Heart left ventricle (tissue), 16 donors: Measurements from ENCODE around the gene SUCO. TPM values are rescaled to one million over a fixed set of nuclear protein-coding genes. Genes with fewer than 3 reads are reported as not detected.
"Not testable (repeated sequence)": the region's sequence is repeated elsewhere in the genome, so short reads cannot be mapped to it uniquely, and the experiment has no call there.

Source experiments
- ATAC-seq, 4 donors: fragments of 200-7000 bp; cut with Tn5 transposase; one replicate each; pipeline ENCODE4 v1.9.1; 2020 to 2022; ENCODE audit warnings: moderate library complexity in 4 of 4, mild to moderate bottlenecking in 3 of 4, moderate number of reproducible peaks in 1 of 4
- DNase-seq, 5 donors: peaks; one replicate each; pipeline ENCODE4 v3.0.0-alpha.2; 2020
- H3K27ac ChIP-seq, 12 donors: fragments of 200-600 bp; sonication (generic) in 4 of 12; one replicate each; pipeline versions ENCODE4 v1.5.0 to v1.8.0; 2016 to 2022; ENCODE audit warnings: mild to moderate bottlenecking in 2 of 12
- H3K27me3 ChIP-seq, 9 donors: fragments of 200-600 bp; sonication (generic) in 2 of 9; one replicate each; pipeline versions ENCODE4 v1.5.1 to v1.8.0; 2016 to 2022; ENCODE audit warnings: mild to moderate bottlenecking in 3 of 9
- H3K36me3 ChIP-seq, 9 donors: fragments of 200-600 bp; sonication (generic) in 2 of 9; one replicate each; pipeline versions ENCODE4 v1.5.0 to v1.8.0; 2018 to 2022; ENCODE audit warnings: mild to moderate bottlenecking in 2 of 9
- H3K4me1 ChIP-seq, 12 donors: fragments of 200-600 bp; sonication (generic) in 4 of 12; one replicate each; pipeline versions ENCODE4 v1.5.0 to v1.8.0; 2016 to 2022; ENCODE audit warnings: mild to moderate bottlenecking in 3 of 12
- H3K4me3 ChIP-seq, 12 donors: fragments of 200-600 bp; sonication (generic) in 4 of 12; one replicate each; pipeline versions ENCODE4 v1.5.0 to v1.8.0; 2017 to 2022; ENCODE audit warnings: mild to moderate bottlenecking in 9 of 12, moderate library complexity in 4 of 12
- H3K9me3 ChIP-seq, 12 donors: fragments of 200-600 bp; sonication (generic) in 4 of 12; one replicate each; pipeline versions ENCODE4 v1.5.0 to v1.8.0; 2016 to 2022; ENCODE audit warnings: mild to moderate bottlenecking in 1 of 12
- POLR2A ChIP-seq, 2 donors: fragments of 450-650 bp; IDR thresholded peaks; one replicate each; pipeline ENCODE4 v1.6.1; 2017; ENCODE audit warnings: antibody characterized with exemption in 2 of 2, mild to moderate bottlenecking in 2 of 2, moderate library complexity in 2 of 2
- WGBS, 4 donors: extraction: QIAGEN DNeasy Blood & Tissue Kit in 2 of 4; methylation state at CpG; one replicate each; pipeline versions ENCODE4 v1.1.5 to v1.1.7; 2013 to 2018; 5-methylcytosine and 5-hydroxymethylcytosine counted together
- intact Hi-C, 10 donors: fragments of 100-400 bp; cut with DNase I; formaldehyde crosslinking; loops; one replicate each; pipeline versions ENCODE4 v1.11.1 to v1.14.2; 2022
- polyA plus RNA-seq, 2 donors: library from polyadenylated mRNA; stranded (reverse); fragments of 200-250 nt; gene quantifications; one replicate each; pipeline ENCODE4 v1.2.3, GENCODE V29; 2013
- total RNA-seq, 9 donors: library from RNA; depleted of rRNA in 2 of 9; stranded (reverse); fragments of >200 nt in 2 of 9; fragmentation: NEBNext Ultra II Directional in 3 of 9; extraction: Animal tissue kit (Norgen Biotek cat#: 25700) in 3 of 9; gene quantifications; one replicate each; pipeline versions ENCODE4 v1.1.0 to v1.2.4, GENCODE V29; 2016 to 2023
- TF ChIP-seq, protein P1 (sequence below), 12 donors: fragments of 200-600 bp; sonication (generic) in 4 of 12; IDR thresholded peaks; one replicate each; pipeline versions ENCODE4 v1.5.0 to v1.8.0; 2018 to 2022; ENCODE audit warnings: antibody characterized with exemption in 12 of 12, mild to moderate bottlenecking in 5 of 12
- donor health status: ischemic (EF 13 %, LVEDD 7.1; RV severe dilation, severe dysfunction).
- donor health status: healthy with polysubstance abuse.
- donor health status: DM: no; HTN: yes; CAD: no.
- donor health status: DM: no; HTN: no; CAD: no.
- donor health status: ischemic (EF 25% LVEDD 6.9; RV normal size, moderate dysfunction).
- donor health status: ischemic (EF 25% LVEDD 5.7; RV mildly dilated, moderate dysfunction).
- donor health status: healthy.
- donor health status: DM: yes; HTN: yes; CAD: no.
- donor health status: ischemic (EF 35%, LVEDD 5.7; RV mildly dilated, moderate dysfunction).
- donor health status: nonischemic (EF 11% LVEDD 7.7; RV severe dilation, severe dysfunction).
- donor health status: DM: yes; HTN: yes; CAD: no.
- donor health status: PGD.
- donor health status: ischemic (EF 29% LVEDD 5.4; RV normal size, mild dysfunction).
- donor health status: nonischemic (EF 23%, LVEDD 6.1; RV moderate dilation, normal function).

The SUCO gene
- total and polyA plus RNA-seq, 11 donors: 6.7 to 33.4 (median 23.7) TPM

DNA sequence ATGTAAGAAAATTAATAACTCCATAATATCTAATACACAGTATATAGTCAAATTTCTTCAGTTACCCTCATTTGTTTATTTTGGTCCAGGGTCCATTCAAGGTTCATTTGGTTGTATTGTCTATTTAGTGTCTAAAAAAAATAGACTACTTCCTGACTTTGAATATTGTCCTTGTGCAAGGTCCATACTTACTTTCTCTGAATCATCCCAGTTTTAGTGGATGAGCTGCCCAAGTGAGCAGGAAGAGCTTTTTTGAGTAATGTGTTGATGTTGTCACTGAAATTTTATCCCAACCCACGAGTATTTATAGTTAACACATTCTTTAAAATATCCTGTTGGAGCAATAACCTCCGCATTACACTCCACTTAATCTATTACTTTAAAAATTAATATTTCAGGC, 80.3 kb downstream of the SUCO start:
- ATAC-seq (no peak), DNase-seq (no peak)
- no peak for TF ChIP-seq POLR2A (IDR thresholded peaks at IDR 0.05)
- TF ChIP-seq, protein P1, sequence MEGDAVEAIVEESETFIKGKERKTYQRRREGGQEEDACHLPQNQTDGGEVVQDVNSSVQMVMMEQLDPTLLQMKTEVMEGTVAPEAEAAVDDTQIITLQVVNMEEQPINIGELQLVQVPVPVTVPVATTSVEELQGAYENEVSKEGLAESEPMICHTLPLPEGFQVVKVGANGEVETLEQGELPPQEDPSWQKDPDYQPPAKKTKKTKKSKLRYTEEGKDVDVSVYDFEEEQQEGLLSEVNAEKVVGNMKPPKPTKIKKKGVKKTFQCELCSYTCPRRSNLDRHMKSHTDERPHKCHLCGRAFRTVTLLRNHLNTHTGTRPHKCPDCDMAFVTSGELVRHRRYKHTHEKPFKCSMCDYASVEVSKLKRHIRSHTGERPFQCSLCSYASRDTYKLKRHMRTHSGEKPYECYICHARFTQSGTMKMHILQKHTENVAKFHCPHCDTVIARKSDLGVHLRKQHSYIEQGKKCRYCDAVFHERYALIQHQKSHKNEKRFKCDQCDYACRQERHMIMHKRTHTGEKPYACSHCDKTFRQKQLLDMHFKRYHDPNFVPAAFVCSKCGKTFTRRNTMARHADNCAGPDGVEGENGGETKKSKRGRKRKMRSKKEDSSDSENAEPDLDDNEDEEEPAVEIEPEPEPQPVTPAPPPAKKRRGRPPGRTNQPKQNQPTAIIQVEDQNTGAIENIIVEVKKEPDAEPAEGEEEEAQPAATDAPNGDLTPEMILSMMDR (IDR thresholded peaks at IDR 0.05): no peak
- H3K27me3 ChIP-seq: no peaks in the 10 kb centered on the region
- no peak overlapping the region for H3K4me3 ChIP-seq
- peaks cover 0 to 40% (median 25%) of the 10 kb centered on the region in 9 donors for H3K36me3 ChIP-seq
- H3K9me3 ChIP-seq: peaks cover 0 to 17% (median 0%) of the 10 kb centered on the region in 12 donors
- 81 to 88% (median 82%) methylated on average over 2 of the region's 2 CpGs for WGBS, 4 donors
- H3K4me1 ChIP-seq: no peaks in the 10 kb centered on the region
- intact Hi-C loops: no loop called here
- H3K27ac ChIP-seq: no peak overlapping the region

DNA sequence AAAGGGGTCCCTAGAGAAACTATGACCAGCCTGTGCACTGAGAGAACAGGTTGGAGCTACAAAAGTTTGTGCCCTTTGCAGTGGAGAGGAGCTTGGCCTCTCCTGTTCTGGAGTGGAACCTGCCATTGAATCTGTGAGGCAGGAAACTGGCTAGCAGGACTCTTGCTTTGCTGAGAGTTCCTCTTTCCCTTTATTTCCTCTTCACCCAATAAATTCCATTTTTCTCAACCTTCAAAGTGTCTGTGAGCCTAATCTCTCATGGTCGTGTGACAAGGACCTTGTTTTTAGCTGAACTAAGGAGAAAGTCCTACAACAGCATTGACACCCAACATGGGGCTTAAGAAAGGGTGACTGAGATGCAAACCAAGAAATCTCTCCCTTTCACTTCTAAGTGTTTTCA, 83.2 kb downstream of the SUCO start:
- DNase-seq: no peak
- H3K4me3 ChIP-seq: no peak overlapping the region
- WGBS, 4 donors: 58 to 77% (median 62%) methylated on average over 1 of the region's 1 CpG
- H3K36me3 ChIP-seq: peaks cover 0 to 11% (median 4%) of the 10 kb centered on the region in 9 donors
- peaks cover 0 to 46% (median 19%) of the 10 kb centered on the region in 12 donors for H3K9me3 ChIP-seq
- H3K27ac ChIP-seq: no peak overlapping the region
- no peak for ATAC-seq
- TF ChIP-seq POLR2A (IDR thresholded peaks at IDR 0.05): no peak
- TF ChIP-seq, protein P1 (IDR thresholded peaks at IDR 0.05): no peak
- H3K4me1 ChIP-seq: no peaks in the 10 kb centered on the region
- no peaks in the 10 kb centered on the region for H3K27me3 ChIP-seq
- intact Hi-C loops: no loop called here

- H3K27ac ChIP-seq: no peak overlapping the region
- no peak for DNase-seq
- no peak overlapping the region for H3K4me3 ChIP-seq
- no peaks in the 10 kb centered on the region for H3K27me3 ChIP-seq
- H3K9me3 ChIP-seq: peaks cover 0 to 48% (median 19%) of the 10 kb centered on the region in 12 donors
- TF ChIP-seq, protein P1 (IDR thresholded peaks at IDR 0.05): no peak
- TF ChIP-seq POLR2A (IDR thresholded peaks at IDR 0.05): no peak
- intact Hi-C loops: no loop called here
- H3K4me1 ChIP-seq: no peaks in the 10 kb centered on the region
- 67 to 80% (median 73%) methylated on average over 3 of the region's 3 CpGs for WGBS, 4 donors
- H3K36me3 ChIP-seq: peaks cover 0 to 7% (median 0%) of the 10 kb centered on the region in 9 donors
- no peak for ATAC-seq
These were observed 83.7 kb downstream of the SUCO start for GRCh38 chr1:172616636-172617035.

DNA sequence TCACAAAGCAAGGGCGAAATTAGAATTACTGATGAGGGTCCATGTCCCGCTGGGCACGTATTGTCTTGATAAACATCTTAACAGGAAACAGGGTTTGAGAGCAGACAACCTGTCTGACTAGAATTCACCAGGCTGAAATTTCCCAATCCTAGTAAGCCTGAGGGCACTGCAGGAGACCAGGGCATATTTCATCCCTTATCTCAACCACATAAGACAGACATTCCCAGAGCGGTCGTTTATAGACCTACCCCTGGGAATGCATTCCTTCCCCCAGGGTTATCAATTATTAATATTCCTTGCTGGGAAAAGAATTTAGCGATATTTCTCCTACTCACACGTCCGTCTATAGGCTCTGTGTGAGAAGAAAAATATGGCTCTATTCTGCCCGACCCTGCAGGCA, 87.7 kb downstream of the SUCO start:
- H3K4me1 ChIP-seq, ATAC-seq, H3K27me3 ChIP-seq, H3K4me3 ChIP-seq, DNase-seq, intact Hi-C loops, H3K27ac ChIP-seq, H3K36me3 ChIP-seq: not testable (repeated sequence)
- H3K9me3 ChIP-seq: peaks cover 0 to 48% (median 19%) of the 10 kb centered on the region in 12 donors
- WGBS, 4 donors: 91 to 93% (median 92%) methylated on average over 9 of the region's 9 CpGs

GRCh38 chr1:172622541-172622940, 89.6 kb downstream of the SUCO start:
- H3K9me3 ChIP-seq: peaks cover 0 to 39% (median 19%) of the 10 kb centered on the region in 12 donors
- 54 to 66% (median 64%) methylated on average over 3 of the region's 3 CpGs for WGBS, 4 donors
- peaks cover 0 to 5% (median 0%) of the 10 kb centered on the region in 12 donors for H3K4me1 ChIP-seq
- H3K36me3 ChIP-seq: no peaks in the 10 kb centered on the region
- DNase-seq: no peak
- intact Hi-C loops: no loop called here
- no peaks in the 10 kb centered on the region for H3K27me3 ChIP-seq
- no peak for ATAC-seq
- no peak for TF ChIP-seq POLR2A (IDR thresholded peaks at IDR 0.05)
- TF ChIP-seq, protein P1 (IDR thresholded peaks at IDR 0.05): no peak
- no peak overlapping the region for H3K4me3 ChIP-seq
- no peak overlapping the region for H3K27ac ChIP-seq
